ENCODE measurements around the gene PUS1. TPM values are rescaled to one million over a fixed set of nuclear protein-coding genes. Genes with fewer than 3 reads are reported as not detected.
A peak's percentile ranks its signal among the peaks of the same experiment; 100 is the strongest.

Gene PUS1
- total RNA-seq, 1 donor from 2014 or later: 7.7 TPM

- no peak for TF ChIP-seq CTCF (IDR thresholded peaks at IDR 0.05; ENCODE audit: borderline replicate concordance)
- Histone ChIP-seq H3K4me3 (no peak overlapping the region), H3K4me1 (peaks cover 56% of the 10 kb centered on the region), H3K27ac (replicated peaks) (peak overlapping the region; percentile 98), H3K36me3 (peaks cover 16% of the 10 kb centered on the region), H3K9me3 (replicated peaks) (no peaks in the 10 kb centered on the region), H3K27me3 (ENCODE audit: low read depth) (no peaks in the 10 kb centered on the region)
- intact Hi-C loops (cut with micrococcal nuclease): no loop called here
- no peak for DNase-seq
These were observed 1.7 kb upstream of the PUS1 start for GRCh38 chr12:131927110-131928079.

- Histone ChIP-seq H3K27me3 (ENCODE audit: low read depth) (no peaks in the 10 kb centered on the region), H3K4me1 (peaks cover 48% of the 10 kb centered on the region), H3K4me3 (peak overlapping the region; percentile 84), H3K9me3 (replicated peaks) (no peaks in the 10 kb centered on the region), H3K36me3 (peaks cover 18% of the 10 kb centered on the region), H3K27ac (replicated peaks) (peak overlapping the region; percentile 98)
- intact Hi-C loops (cut with micrococcal nuclease): no loop called here
- TF ChIP-seq CTCF (IDR thresholded peaks at IDR 0.05; ENCODE audit: borderline replicate concordance): no peak
- no peak for DNase-seq
These were observed 881 bp upstream of the PUS1 start for GRCh38 chr12:131928080-131928710.

- no peak for TF ChIP-seq CTCF (IDR thresholded peaks at IDR 0.05; ENCODE audit: borderline replicate concordance)
These were observed 743 bp downstream of the PUS1 start for GRCh38 chr12:131929581-131930456.

GRCh38 chr12:131930510-131930909 is 1.4 kb downstream of the PUS1 start:
- DNase-seq: no peak
- H3K36me3 ChIP-seq: peaks cover 39% of the 10 kb centered on the region
- intact Hi-C loops (cut with micrococcal nuclease): no loop called here
- H3K4me3 ChIP-seq: peak overlapping the region; percentile 84
- no peaks in the 10 kb centered on the region for H3K9me3 ChIP-seq (replicated peaks)
- no peak for TF ChIP-seq CTCF (IDR thresholded peaks at IDR 0.05; ENCODE audit: borderline replicate concordance)
- H3K27me3 ChIP-seq (ENCODE audit: low read depth): no peaks in the 10 kb centered on the region
- no peak overlapping the region for H3K27ac ChIP-seq (replicated peaks)
- peaks cover 32% of the 10 kb centered on the region for H3K4me1 ChIP-seq

More at GRCh38 chr12:131929581-131930456, 743 bp downstream of the PUS1 start:
- Histone ChIP-seq H3K4me3 (peak overlapping the region; percentile 84), H3K9me3 (replicated peaks) (no peaks in the 10 kb centered on the region), H3K4me1 (peaks cover 34% of the 10 kb centered on the region), H3K27me3 (ENCODE audit: low read depth) (no peaks in the 10 kb centered on the region), H3K27ac (replicated peaks) (peak overlapping the region; percentile 98), H3K36me3 (peaks cover 34% of the 10 kb centered on the region)
- intact Hi-C loops (cut with micrococcal nuclease): no loop called here
- DNase-seq: no peak

- Histone ChIP-seq H3K36me3 (peaks cover 39% of the 10 kb centered on the region), H3K4me1 (peaks cover 24% of the 10 kb centered on the region), H3K4me3 (no peak overlapping the region), H3K9me3 (replicated peaks) (no peaks in the 10 kb centered on the region), H3K27ac (replicated peaks) (no peak overlapping the region), H3K27me3 (ENCODE audit: low read depth) (no peaks in the 10 kb centered on the region)
- DNase-seq: no peak
- intact Hi-C loops (cut with micrococcal nuclease): no loop called here
- TF ChIP-seq CTCF (IDR thresholded peaks at IDR 0.05; ENCODE audit: borderline replicate concordance): no peak
These were observed 4.3 kb downstream of the PUS1 start for GRCh38 chr12:131933387-131933786.

Measured in left ventricle myocardium inferior (tissue), 1 donor.